GM23338 (cell line): ENCODE results near the gene FBXO46. TPM values are rescaled to one million over a fixed set of nuclear protein-coding genes. Genes with fewer than 3 reads are reported as not detected.

ENCODE experiments used
- ATAC-seq: fragments of 200-7000 bp; cut with Tn5 transposase; 3 replicates; pipeline ENCODE4 v1.9.1; 2020
- DNase-seq: peaks from one replicate; pipeline ENCODE4 v3.0.0-alpha.2; 2015; ENCODE audit warnings: low spot score
- H2AFZ ChIP-seq: fragments of 200-600 bp; sonication (generic); 2 replicates; pipeline ENCODE4 v1.8.0; 2016; ENCODE audit warnings: antibody characterized with exemption, mild to moderate bottlenecking, moderate library complexity
- H3F3A ChIP-seq: fragments of 200-600 bp; sonication (generic); replicated peaks from 2 replicates; pipeline ENCODE4 v1.8.0; 2017; ENCODE audit warnings: antibody characterized with exemption, mixed run types, low read depth
- H3K27ac ChIP-seq: fragments of 200-600 bp; sonication (generic); 2 replicates; pipeline ENCODE4 v1.6.1; 2016; ENCODE audit warnings: low read depth
- H3K27me3 ChIP-seq: fragments of 200-600 bp; sonication (generic); 2 replicates; pipeline ENCODE4 v1.8.0; 2016; ENCODE audit warnings: mild to moderate bottlenecking, mixed run types, moderate library complexity; ENCODE audit not compliant: insufficient read depth
- H3K36me3 ChIP-seq: fragments of 200-600 bp; sonication (generic); 2 replicates; pipeline ENCODE4 v1.8.0; 2016; ENCODE audit warnings: mild to moderate bottlenecking; ENCODE audit not compliant: insufficient read depth
- H3K4me1 ChIP-seq: fragments of 200-600 bp; sonication (generic); 2 replicates; pipeline ENCODE4 v1.8.0; 2016; ENCODE audit warnings: mild to moderate bottlenecking, moderate library complexity; ENCODE audit not compliant: insufficient read depth
- H3K4me2 ChIP-seq: fragments of 200-600 bp; sonication (generic); 2 replicates; pipeline ENCODE4 v1.7.1; 2017; ENCODE audit warnings: mixed run types
- H3K4me3 ChIP-seq: fragments of 200-600 bp; sonication (generic); 2 replicates; pipeline ENCODE4 v1.6.1; 2016; ENCODE audit warnings: mixed run types
- H3K79me2 ChIP-seq: fragments of 200-600 bp; sonication (generic); replicated peaks from 2 replicates; pipeline ENCODE4 v1.8.0; 2017; ENCODE audit warnings: mild to moderate bottlenecking; ENCODE audit not compliant: insufficient read depth
- H3K9me2 ChIP-seq: fragments of 200-600 bp; sonication (generic); 2 replicates; pipeline ENCODE4 v1.8.0; 2017; ENCODE audit not compliant: insufficient read depth
- H4K20me1 ChIP-seq: fragments of 200-600 bp; sonication (generic); replicated peaks from 2 replicates; pipeline ENCODE4 v1.8.0; 2017; ENCODE audit warnings: mild to moderate bottlenecking; ENCODE audit not compliant: insufficient read depth
- H3K27ac Mint-ChIP-seq: 2 replicates; pipeline ENCODE4 v1.8.0; 2020; ENCODE audit warnings: inconsistent platforms, mild to moderate bottlenecking, moderate library complexity, mixed read lengths
- H3K27me3 Mint-ChIP-seq: 3 replicates; pipeline ENCODE4 v1.8.0; 2022; ENCODE audit warnings: low read depth, mild to moderate bottlenecking, moderate library complexity, mixed read lengths, inconsistent platforms; ENCODE audit not compliant: insufficient read depth, poor library complexity
- H3K36me3 Mint-ChIP-seq: 3 replicates; pipeline ENCODE4 v1.8.0; 2021; ENCODE audit warnings: low read depth, mild to moderate bottlenecking, inconsistent platforms, moderate library complexity, mixed read lengths
- H3K4me1 Mint-ChIP-seq: 3 replicates; pipeline ENCODE4 v1.8.0; 2020; ENCODE audit warnings: mild to moderate bottlenecking, inconsistent platforms, mixed read lengths
- H3K4me3 Mint-ChIP-seq: 3 replicates; pipeline ENCODE4 v1.8.0; 2021; ENCODE audit warnings: moderate library complexity, mild to moderate bottlenecking, inconsistent platforms, mixed read lengths
- H3K9me3 Mint-ChIP-seq: 3 replicates; pipeline ENCODE4 v1.8.0; 2020; ENCODE audit warnings: moderate library complexity, mild to moderate bottlenecking, inconsistent platforms, mixed read lengths
- CTCF ChIP-seq, 2 experiments: fragments of 200-600 bp in 1 of 2; sonication (generic) in 1 of 2; conservative IDR thresholded peaks; 2 replicates each; pipeline versions ENCODE4 v1.5.1 to v1.6.1; 2016 to 2017; ENCODE audit warnings: antibody characterized with exemption in 2 of 2, low read depth in 2 of 2, mild to moderate bottlenecking in 2 of 2, moderate library complexity in 1 of 2
- JUNB ChIP-seq: IDR thresholded peaks from one replicate; pipeline ENCODE4 v1.6.1; 2016; ENCODE audit warnings: antibody characterized with exemption; ENCODE audit not compliant: unreplicated experiment
- NANOG ChIP-seq: IDR thresholded peaks from 2 replicates; pipeline ENCODE4 v1.6.1; 2016; ENCODE audit warnings: antibody characterized with exemption, borderline replicate concordance
- POLR2AphosphoS5 ChIP-seq: IDR thresholded peaks from 2 replicates; pipeline ENCODE4 v1.6.1; 2016; ENCODE audit warnings: antibody characterized with exemption, low read depth
- REST ChIP-seq: IDR thresholded peaks from one replicate; pipeline ENCODE4 v1.6.1; 2018; ENCODE audit warnings: antibody characterized with exemption; ENCODE audit not compliant: unreplicated experiment
- ZNF462 ChIP-seq: fragments of 250-450 bp; sonication (Bioruptor Pico); IDR thresholded peaks from 2 replicates; pipeline ENCODE4 v1.5.0; 2020; ENCODE audit warnings: mild to moderate bottlenecking, moderate library complexity
- polyA plus RNA-seq: library from polyadenylated mRNA; unstranded; fragments of >200 nt; fragmentation: Nextera tagmentation; extraction: Ambion mirVana; gene quantifications from 2 replicates; pipeline ENCODE4 v1.2.1, GENCODE V29; 2016
- total RNA-seq: library from RNA; depleted of rRNA; stranded (reverse); fragments of >200 nt; shearing (Covaris generic); gene quantifications from 2 replicates; pipeline ENCODE4 v1.2.3, GENCODE V29; 2014

Gene FBXO46
- total and polyA plus RNA-seq, 2 experiments from 2014 or later: 9.4 to 35.8 TPM

GRCh38 chr19:45674946-45675345, 55.8 kb downstream of the FBXO46 start (continued):
- no peak for TF ChIP-seq REST

- no peaks in the 10 kb centered on the region; the same call in 2 of the 3 replicates for H3K36me3 Mint-ChIP-seq
- H3K9me3 Mint-ChIP-seq: no peaks in the 10 kb centered on the region; the same call in 2 of the 3 replicates
- TF ChIP-seq NANOG (no peak), POLR2AphosphoS5 (peak; percentile 58)
- H3K27me3 Mint-ChIP-seq: peaks cover 45% of the 10 kb centered on the region
- Histone ChIP-seq H3K36me3 (no peaks in the 10 kb centered on the region), H3K9me2 (no peaks in the 10 kb centered on the region), H3K27me3 (peaks cover 43% of the 10 kb centered on the region), H4K20me1 (no peaks in the 10 kb centered on the region; the same call in 1 of the 2 replicates), H3K27ac (no peak overlapping the region), H3K79me2 (no peaks in the 10 kb centered on the region), H3F3A (peaks cover 20% of the 10 kb centered on the region), H3K4me2 (peak overlapping the region; percentile 90), H3K4me1 (peaks cover 16% of the 10 kb centered on the region; the same call in 1 of the 2 replicates), H2AFZ (peak overlapping the region; percentile 89), H3K4me3 (peak overlapping the region; percentile 78)
- peak overlapping the region; percentile 71 for H3K4me3 Mint-ChIP-seq
- H3K4me1 Mint-ChIP-seq: peaks cover 22% of the 10 kb centered on the region
- ATAC-seq (peak; percentile 71), DNase-seq (peak; percentile 99)
- H3K27ac Mint-ChIP-seq: no peak overlapping the region
Measured at GRCh38 chr19:45670670-45671453, 59.8 kb downstream of the FBXO46 start.

GRCh38 chr19:45668342-45668871, 62.3 kb downstream of the FBXO46 start:
- Mint-ChIP-seq H3K36me3 (no peaks in the 10 kb centered on the region; the same call in 2 of the 3 replicates), H3K4me3 (peak overlapping the region; percentile 71), H3K27ac (no peak overlapping the region), H3K9me3 (no peaks in the 10 kb centered on the region; the same call in 2 of the 3 replicates), H3K27me3 (peaks cover 39% of the 10 kb centered on the region), H3K4me1 (peaks cover 17% of the 10 kb centered on the region)
- peaks cover 43% of the 10 kb centered on the region for H3K27me3 ChIP-seq
- DNase-seq (no peak), ATAC-seq (no peak)
- H3K4me1 ChIP-seq: peaks cover 16% of the 10 kb centered on the region; the same call in 1 of the 2 replicates
- H3K79me2 ChIP-seq: no peaks in the 10 kb centered on the region
- no peaks in the 10 kb centered on the region for H4K20me1 ChIP-seq
- peaks cover 20% of the 10 kb centered on the region for H3F3A ChIP-seq
- H3K4me3 ChIP-seq: peak overlapping the region; percentile 78
- H3K4me2 ChIP-seq: peak overlapping the region; percentile 90
- H3K27ac ChIP-seq: no peak overlapping the region
- no peaks in the 10 kb centered on the region for H3K36me3 ChIP-seq
- H2AFZ ChIP-seq: peak overlapping the region; percentile 91
- no peaks in the 10 kb centered on the region for H3K9me2 ChIP-seq
- TF ChIP-seq CTCF (conservative IDR thresholded peaks at IDR 0.05; ENCODE audit: low read depth in 2 of 2): no peak
- TF ChIP-seq NANOG: no peak
- no peak for TF ChIP-seq ZNF462 (CRISPR knock-in tag)
- TF ChIP-seq JUNB: no peak
